HEK293 (cell line): ENCODE results near the gene OSBP.
"Not testable (repeated sequence)": the region's sequence is repeated elsewhere in the genome, so short reads cannot be mapped to it uniquely, and the experiment has no call there.

Experiments used
- CTCF ChIA-PET: fragments of 350-600 bp; formaldehyde crosslinking; extraction: SDS; loops from one replicate; lab custom pipeline; 2021; ENCODE audit warnings: antibody characterized with exemption; lab: Yijun Ruan, JAX
- POLR2A ChIA-PET: fragments of 300-600 bp; formaldehyde crosslinking; extraction: SDS; loops from one replicate; lab custom pipeline; 2020; ENCODE audit warnings: antibody characterized with exemption, inconsistent platforms; lab: Yijun Ruan, JAX
- H3K27ac ChIP-seq: fragments of 200-500 bp; sonication (Bioruptor generic); 2 replicates; pipeline ENCODE4 v1.5.1; 2014; ENCODE audit warnings: low read depth, low read length, control low read depth, inconsistent platforms; ENCODE audit errors: extremely low read depth
- H3K36me3 ChIP-seq, 2 experiments: fragments of 200-500 bp in 1 of 2; sonication (Bioruptor generic) in 1 of 2; 1 replicate in 1 of 2; 2 replicates in 1 of 2; pipeline ENCODE4 v1.5.1; 2014 to 2017; ENCODE audit warnings: inconsistent platforms in 2 of 2, low read length in 2 of 2; ENCODE audit not compliant: control insufficient read depth in 2 of 2, insufficient read depth in 1 of 2
- H3K4me1 ChIP-seq: fragments of 200-500 bp; sonication (Bioruptor generic); 2 replicates; pipeline ENCODE4 v1.5.1; 2014; ENCODE audit warnings: mild to moderate bottlenecking, low read length, inconsistent platforms; ENCODE audit not compliant: control insufficient read depth, insufficient read depth
- H3K4me3 ChIP-seq: 2 replicates; pipeline ENCODE4 v1.5.1; 2011; ENCODE audit warnings: low read depth, mild to moderate bottlenecking, control low read depth, low read length, moderate library complexity
- H3K9me3 ChIP-seq: fragments of 200-500 bp; sonication (Bioruptor generic); 2 replicates; pipeline ENCODE4 v1.5.1; 2014; ENCODE audit warnings: low read depth, low read length, inconsistent platforms; ENCODE audit not compliant: control insufficient read depth, insufficient read depth
- PRDM1 ChIP-seq: fragments of 450-650 bp; formaldehyde crosslinking; IDR thresholded peaks from 2 replicates; pipeline ENCODE4; 2016; ENCODE audit warnings: missing biosample characterization, missing genetic modification characterization
- REPIN1 ChIP-seq: fragments of 450-650 bp; formaldehyde crosslinking; IDR thresholded peaks from 2 replicates; pipeline ENCODE4 v1.5.1; 2017; ENCODE audit warnings: missing biosample characterization, missing genetic modification characterization, low read depth
- ZNF146 ChIP-seq: fragments of 450-650 bp; formaldehyde crosslinking; IDR thresholded peaks from 2 replicates; pipeline ENCODE4 v1.5.1; 2016; ENCODE audit warnings: missing biosample characterization, missing genetic modification characterization
- ZNF521 ChIP-seq: fragments of 450-650 bp; formaldehyde crosslinking; IDR thresholded peaks from 2 replicates; pipeline ENCODE4 v1.5.1; 2017; ENCODE audit warnings: missing biosample characterization, mild to moderate bottlenecking, missing genetic modification characterization
- ZNF548 ChIP-seq: fragments of 450-650 bp; formaldehyde crosslinking; IDR thresholded peaks from 2 replicates; pipeline ENCODE4 v1.5.1; 2016; ENCODE audit warnings: missing biosample characterization, missing genetic modification characterization
- TF ChIP-seq, protein P1 (sequence below): fragments of 450-650 bp; formaldehyde crosslinking; conservative IDR thresholded peaks from 2 replicates; pipeline ENCODE4 v1.5.1; 2016; ENCODE audit warnings: low read depth, missing biosample characterization, missing genetic modification characterization
- TF ChIP-seq, protein P2 (sequence below): fragments of 450-650 bp; formaldehyde crosslinking; conservative IDR thresholded peaks from 2 replicates; pipeline ENCODE4 v1.5.1; 2016; ENCODE audit warnings: low read depth, missing biosample characterization, missing genetic modification characterization
- TF ChIP-seq, protein P3 (sequence below): fragments of 450-650 bp; formaldehyde crosslinking; IDR thresholded peaks from 2 replicates; pipeline ENCODE4 v1.5.1; 2016; ENCODE audit warnings: missing biosample characterization, missing genetic modification characterization
- TF ChIP-seq, protein P4 (sequence below): fragments of 450-650 bp; formaldehyde crosslinking; IDR thresholded peaks from 2 replicates; pipeline ENCODE4 v1.5.1; 2016; ENCODE audit warnings: missing biosample characterization, missing genetic modification characterization
- TF ChIP-seq, protein P5 (sequence below): fragments of 450-650 bp; formaldehyde crosslinking; IDR thresholded peaks from 2 replicates; pipeline ENCODE4 v1.5.1; 2016; ENCODE audit warnings: missing biosample characterization, missing genetic modification characterization
- TF ChIP-seq, protein P6 (sequence below): fragments of 450-650 bp; formaldehyde crosslinking; IDR thresholded peaks from 2 replicates; pipeline ENCODE4 v1.5.1; 2016; ENCODE audit warnings: missing biosample characterization, missing genetic modification characterization

OSBP gene

DNA sequence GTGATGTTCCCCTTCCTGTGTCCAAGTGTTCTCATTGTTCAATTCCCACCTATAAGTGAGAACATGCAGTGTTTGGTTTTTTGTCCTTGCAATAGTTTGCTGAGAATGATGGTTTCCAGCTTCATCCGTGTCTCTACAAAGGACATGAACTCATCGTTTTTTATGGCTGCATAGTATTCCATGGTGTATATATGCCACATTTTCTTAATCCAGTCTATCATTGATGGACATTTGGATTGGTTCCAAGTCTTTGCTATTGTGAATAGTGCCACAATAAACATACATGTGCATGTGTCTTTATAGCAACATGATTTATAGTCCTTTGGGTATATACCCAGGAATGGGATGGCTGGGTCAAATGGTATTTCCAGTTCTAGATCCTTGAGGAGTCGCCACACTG lies 71.9 kb downstream of the OSBP start:
- H3K4me3 ChIP-seq, POLR2A ChIA-PET, H3K27ac ChIP-seq, H3K36me3 ChIP-seq, H3K4me1 ChIP-seq, H3K9me3 ChIP-seq: not testable (repeated sequence)
- TF ChIP-seq ZNF146 (tag by site-specific recombination) = peak; percentile 24; the same call in 1 of the 2 replicates
- CTCF ChIA-PET = interaction anchor here (0.6 kb wide), 1 partner anchor 72 kb away, joined by 3 read pairs; the partner anchor contains the start of gene OSBP

DNA sequence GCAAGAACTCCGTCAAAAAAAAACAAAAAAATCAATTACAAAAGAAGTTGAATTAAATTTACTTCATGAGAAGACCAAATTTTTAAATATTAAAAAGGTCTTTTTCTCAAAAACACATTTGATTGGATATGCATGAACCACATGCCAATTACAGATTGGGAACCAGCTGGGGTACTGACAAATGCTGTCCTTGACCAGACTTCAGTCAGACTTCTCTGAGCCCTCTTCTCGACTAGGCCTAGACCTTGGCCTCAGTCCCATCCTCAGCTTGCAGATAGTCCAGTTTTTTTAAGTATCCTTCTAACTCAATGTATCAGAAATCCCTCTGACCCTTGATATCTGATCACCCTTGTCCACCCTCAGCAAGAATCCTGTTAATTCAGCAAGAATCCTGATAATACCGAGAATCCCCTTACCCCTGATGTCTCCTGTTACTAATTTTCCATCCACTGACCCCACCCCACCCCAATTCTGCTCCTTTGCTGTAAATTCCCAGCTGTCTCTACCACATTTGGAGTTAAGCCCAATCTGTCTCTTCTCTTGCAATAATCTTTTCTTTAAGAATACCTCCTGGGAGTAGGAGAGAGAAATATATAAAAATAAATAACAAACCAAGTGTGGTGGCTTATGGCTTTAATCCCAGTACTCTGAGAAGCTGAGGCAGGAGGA lies 73.3 kb downstream of the OSBP start:
- POLR2A ChIA-PET = no interaction called here
- no peaks in the 10 kb centered on the region for H3K4me1 ChIP-seq
- H3K36me3 ChIP-seq = no peaks in the 10 kb centered on the region
- H3K27ac ChIP-seq = no peak overlapping the region
- CTCF ChIA-PET = no interaction called here
- no peak overlapping the region for H3K4me3 ChIP-seq
- TF ChIP-seq, protein P1, sequence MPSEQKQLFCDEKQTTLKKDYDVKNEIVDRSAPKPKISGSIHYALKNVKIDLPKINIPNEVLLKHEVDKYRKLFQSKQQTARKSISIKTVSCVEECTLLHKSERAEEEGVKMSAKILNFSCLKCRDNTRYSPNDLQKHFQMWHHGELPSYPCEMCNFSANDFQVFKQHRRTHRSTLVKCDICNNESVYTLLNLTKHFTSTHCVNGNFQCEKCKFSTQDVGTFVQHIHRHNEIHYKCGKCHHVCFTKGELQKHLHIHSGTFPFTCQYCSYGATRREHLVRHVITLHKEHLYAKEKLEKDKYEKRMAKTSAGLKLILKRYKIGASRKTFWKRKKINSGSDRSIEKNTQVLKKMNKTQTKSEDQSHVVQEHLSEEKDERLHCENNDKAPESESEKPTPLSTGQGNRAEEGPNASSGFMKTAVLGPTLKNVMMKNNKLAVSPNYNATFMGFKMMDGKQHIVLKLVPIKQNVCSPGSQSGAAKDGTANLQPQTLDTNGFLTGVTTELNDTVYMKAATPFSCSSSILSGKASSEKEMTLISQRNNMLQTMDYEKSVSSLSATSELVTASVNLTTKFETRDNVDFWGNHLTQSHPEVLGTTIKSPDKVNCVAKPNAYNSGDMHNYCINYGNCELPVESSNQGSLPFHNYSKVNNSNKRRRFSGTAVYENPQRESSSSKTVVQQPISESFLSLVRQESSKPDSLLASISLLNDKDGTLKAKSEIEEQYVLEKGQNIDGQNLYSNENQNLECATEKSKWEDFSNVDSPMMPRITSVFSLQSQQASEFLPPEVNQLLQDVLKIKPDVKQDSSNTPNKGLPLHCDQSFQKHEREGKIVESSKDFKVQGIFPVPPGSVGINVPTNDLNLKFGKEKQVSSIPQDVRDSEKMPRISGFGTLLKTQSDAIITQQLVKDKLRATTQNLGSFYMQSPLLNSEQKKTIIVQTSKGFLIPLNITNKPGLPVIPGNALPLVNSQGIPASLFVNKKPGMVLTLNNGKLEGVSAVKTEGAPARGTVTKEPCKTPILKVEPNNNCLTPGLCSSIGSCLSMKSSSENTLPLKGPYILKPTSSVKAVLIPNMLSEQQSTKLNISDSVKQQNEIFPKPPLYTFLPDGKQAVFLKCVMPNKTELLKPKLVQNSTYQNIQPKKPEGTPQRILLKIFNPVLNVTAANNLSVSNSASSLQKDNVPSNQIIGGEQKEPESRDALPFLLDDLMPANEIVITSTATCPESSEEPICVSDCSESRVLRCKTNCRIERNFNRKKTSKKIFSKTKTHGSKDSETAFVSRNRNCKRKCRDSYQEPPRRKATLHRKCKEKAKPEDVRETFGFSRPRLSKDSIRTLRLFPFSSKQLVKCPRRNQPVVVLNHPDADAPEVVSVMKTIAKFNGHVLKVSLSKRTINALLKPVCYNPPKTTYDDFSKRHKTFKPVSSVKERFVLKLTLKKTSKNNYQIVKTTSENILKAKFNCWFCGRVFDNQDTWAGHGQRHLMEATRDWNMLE (tag by site-specific recombination) = no peak
- TF ChIP-seq, protein P2, sequence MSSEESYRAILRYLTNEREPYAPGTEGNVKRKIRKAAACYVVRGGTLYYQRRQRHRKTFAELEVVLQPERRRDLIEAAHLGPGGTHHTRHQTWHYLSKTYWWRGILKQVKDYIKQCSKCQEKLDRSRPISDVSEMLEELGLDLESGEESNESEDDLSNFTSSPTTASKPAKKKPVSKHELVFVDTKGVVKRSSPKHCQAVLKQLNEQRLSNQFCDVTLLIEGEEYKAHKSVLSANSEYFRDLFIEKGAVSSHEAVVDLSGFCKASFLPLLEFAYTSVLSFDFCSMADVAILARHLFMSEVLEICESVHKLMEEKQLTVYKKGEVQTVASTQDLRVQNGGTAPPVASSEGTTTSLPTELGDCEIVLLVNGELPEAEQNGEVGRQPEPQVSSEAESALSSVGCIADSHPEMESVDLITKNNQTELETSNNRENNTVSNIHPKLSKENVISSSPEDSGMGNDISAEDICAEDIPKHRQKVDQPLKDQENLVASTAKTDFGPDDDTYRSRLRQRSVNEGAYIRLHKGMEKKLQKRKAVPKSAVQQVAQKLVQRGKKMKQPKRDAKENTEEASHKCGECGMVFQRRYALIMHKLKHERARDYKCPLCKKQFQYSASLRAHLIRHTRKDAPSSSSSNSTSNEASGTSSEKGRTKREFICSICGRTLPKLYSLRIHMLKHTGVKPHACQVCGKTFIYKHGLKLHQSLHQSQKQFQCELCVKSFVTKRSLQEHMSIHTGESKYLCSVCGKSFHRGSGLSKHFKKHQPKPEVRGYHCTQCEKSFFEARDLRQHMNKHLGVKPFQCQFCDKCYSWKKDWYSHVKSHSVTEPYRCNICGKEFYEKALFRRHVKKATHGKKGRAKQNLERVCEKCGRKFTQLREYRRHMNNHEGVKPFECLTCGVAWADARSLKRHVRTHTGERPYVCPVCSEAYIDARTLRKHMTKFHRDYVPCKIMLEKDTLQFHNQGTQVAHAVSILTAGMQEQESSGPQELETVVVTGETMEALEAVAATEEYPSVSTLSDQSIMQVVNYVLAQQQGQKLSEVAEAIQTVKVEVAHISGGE (tag by site-specific recombination) = no peak
- TF ChIP-seq, protein P3, sequence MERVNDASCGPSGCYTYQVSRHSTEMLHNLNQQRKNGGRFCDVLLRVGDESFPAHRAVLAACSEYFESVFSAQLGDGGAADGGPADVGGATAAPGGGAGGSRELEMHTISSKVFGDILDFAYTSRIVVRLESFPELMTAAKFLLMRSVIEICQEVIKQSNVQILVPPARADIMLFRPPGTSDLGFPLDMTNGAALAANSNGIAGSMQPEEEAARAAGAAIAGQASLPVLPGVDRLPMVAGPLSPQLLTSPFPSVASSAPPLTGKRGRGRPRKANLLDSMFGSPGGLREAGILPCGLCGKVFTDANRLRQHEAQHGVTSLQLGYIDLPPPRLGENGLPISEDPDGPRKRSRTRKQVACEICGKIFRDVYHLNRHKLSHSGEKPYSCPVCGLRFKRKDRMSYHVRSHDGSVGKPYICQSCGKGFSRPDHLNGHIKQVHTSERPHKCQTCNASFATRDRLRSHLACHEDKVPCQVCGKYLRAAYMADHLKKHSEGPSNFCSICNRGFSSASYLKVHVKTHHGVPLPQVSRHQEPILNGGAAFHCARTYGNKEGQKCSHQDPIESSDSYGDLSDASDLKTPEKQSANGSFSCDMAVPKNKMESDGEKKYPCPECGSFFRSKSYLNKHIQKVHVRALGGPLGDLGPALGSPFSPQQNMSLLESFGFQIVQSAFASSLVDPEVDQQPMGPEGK = no peak
- TF ChIP-seq ZNF521 (tag by site-specific recombination) = no peak
- no peaks in the 10 kb centered on the region for H3K9me3 ChIP-seq

DNA sequence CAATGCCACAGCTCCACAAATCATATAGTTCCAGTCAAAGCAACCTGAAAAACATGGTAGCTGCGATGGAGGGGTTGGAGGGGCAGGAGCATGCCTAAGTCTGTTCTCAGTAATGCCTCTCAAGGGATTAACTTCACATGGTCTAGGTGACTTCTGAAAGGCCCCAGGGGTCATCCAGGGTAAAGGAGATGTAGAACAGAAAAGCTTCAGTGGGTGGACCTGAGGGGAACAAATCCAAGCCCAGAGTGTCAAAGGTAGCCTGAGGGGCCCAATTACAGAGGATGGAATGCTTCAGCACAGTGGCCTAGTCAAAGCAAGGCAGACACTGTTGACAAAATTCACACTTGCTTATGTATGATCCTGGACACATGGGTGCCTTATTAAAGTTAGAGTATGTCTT lies 80.9 kb downstream of the OSBP start:
- POLR2A ChIA-PET = no interaction called here
- CTCF ChIA-PET = interaction anchor here (0.5 to 1.2 kb wide), 3 partner anchors 27 to 429 kb away, joined by 3 to 4 read pairs (median 4); no protein-coding TSS in a partner anchor
- Histone ChIP-seq H3K36me3 (no peaks in the 10 kb centered on the region), H3K4me3 (no peak overlapping the region), H3K4me1 (no peaks in the 10 kb centered on the region), H3K27ac (no peak overlapping the region), H3K9me3 (no peaks in the 10 kb centered on the region)
- TF ChIP-seq REPIN1 (tag by site-specific recombination) (no peak), PRDM1 (tag by site-specific recombination) (no peak), ZNF548 (no peak)
- TF ChIP-seq, protein P4, sequence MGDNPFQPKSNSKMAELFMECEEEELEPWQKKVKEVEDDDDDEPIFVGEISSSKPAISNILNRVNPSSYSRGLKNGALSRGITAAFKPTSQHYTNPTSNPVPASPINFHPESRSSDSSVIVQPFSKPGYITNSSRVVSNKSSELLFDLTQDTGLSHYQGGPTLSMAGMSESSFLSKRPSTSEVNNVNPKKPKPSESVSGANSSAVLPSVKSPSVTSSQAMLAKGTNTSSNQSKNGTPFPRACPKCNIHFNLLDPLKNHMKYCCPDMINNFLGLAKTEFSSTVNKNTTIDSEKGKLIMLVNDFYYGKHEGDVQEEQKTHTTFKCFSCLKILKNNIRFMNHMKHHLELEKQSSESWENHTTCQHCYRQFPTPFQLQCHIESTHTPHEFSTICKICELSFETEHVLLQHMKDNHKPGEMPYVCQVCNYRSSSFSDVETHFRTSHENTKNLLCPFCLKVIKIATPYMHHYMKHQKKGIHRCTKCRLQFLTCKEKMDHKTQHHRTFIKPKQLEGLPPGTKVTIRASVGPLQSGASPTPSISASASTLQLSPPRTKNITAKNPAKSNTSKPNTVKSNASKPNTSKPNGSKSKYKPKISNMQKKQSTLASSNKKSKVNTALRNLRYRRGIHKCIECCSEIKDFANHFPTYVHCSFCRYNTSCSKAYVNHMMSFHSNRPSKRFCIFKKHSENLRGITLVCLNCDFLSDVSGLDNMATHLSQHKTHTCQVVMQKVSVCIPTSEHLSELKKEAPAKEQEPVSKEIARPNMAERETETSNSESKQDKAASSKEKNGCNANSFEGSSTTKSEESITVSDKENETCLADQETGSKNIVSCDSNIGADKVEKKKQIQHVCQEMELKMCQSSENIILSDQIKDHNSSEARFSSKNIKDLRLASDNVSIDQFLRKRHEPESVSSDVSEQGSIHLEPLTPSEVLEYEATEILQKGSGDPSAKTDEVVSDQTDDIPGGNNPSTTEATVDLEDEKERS = no peak
- TF ChIP-seq, protein P5, sequence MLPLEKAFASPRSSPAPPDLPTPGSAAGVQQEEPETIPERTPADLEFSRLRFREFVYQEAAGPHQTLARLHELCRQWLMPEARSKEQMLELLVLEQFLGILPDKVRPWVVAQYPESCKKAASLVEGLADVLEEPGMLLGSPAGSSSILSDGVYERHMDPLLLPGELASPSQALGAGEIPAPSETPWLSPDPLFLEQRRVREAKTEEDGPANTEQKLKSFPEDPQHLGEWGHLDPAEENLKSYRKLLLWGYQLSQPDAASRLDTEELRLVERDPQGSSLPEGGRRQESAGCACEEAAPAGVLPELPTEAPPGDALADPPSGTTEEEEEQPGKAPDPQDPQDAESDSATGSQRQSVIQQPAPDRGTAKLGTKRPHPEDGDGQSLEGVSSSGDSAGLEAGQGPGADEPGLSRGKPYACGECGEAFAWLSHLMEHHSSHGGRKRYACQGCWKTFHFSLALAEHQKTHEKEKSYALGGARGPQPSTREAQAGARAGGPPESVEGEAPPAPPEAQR (tag by site-specific recombination) = no peak
- TF ChIP-seq, protein P6, sequence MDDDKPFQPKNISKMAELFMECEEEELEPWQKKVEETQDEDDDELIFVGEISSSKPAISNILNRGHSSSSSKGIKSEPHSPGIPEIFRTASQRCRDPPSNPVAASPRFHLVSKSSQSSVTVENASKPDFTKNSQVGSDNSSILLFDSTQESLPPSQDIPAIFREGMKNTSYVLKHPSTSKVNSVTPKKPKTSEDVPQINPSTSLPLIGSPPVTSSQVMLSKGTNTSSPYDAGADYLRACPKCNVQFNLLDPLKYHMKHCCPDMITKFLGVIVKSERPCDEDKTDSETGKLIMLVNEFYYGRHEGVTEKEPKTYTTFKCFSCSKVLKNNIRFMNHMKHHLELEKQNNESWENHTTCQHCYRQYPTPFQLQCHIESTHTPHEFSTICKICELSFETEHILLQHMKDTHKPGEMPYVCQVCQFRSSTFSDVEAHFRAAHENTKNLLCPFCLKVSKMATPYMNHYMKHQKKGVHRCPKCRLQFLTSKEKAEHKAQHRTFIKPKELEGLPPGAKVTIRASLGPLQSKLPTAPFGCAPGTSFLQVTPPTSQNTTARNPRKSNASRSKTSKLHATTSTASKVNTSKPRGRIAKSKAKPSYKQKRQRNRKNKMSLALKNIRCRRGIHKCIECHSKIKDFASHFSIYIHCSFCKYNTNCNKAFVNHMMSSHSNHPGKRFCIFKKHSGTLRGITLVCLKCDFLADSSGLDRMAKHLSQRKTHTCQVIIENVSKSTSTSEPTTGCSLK = no peak
